NCI-H2227 treated with DMSO at 0.1 percent for 48 hours (cell line): Measurements from ENCODE around the gene PREP.
A peak's percentile ranks its signal among the peaks of the same experiment; 100 is the strongest.
"Not testable (repeated sequence)": the region's sequence is repeated elsewhere in the genome, so short reads cannot be mapped to it uniquely, and the experiment has no call there.

Experiments used
- DNase-seq: peaks from one replicate; lab custom pipeline; 2025; lab: John Stamatoyannopoulos, UW

PREP gene

DNA sequence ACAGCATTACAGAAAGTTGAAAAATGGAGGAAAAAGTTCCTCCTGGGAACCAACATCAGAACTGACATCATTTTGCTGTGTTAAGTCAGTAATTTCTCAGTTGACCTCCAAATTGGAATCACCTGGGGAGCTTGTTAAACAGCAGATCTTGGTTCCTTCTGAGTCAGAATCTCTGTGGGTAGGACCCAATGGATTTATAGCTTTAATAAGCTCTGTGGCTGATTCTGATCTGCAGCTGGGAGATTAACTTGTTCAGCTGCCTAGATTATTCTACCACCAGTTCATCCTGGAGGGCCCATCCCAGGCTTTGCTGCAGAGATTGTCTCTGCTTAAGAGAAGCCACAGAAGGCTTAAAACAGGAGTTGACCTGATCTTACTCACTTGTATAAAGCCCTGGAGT, 132.4 kb downstream of the PREP start:
- no peak for DNase-seq

DNA sequence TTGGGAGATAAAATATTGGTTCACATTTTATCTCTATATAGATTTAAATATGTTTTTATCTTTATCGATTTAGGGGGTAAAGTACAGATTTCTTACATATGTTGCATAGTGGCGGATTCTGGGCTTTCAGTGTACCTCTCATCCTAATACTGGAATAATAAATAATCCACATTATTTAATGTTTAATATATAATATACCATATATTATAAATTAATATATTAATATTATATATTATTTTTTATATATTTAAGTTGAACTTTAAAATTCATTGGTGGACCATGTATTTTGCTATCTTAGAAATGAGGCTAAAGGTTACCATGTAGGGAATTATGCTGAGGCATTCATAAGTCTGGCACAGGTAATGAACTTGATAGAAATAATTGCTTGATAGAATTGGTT, 133.5 kb downstream of the PREP start:
- DNase-seq: no peak

DNA sequence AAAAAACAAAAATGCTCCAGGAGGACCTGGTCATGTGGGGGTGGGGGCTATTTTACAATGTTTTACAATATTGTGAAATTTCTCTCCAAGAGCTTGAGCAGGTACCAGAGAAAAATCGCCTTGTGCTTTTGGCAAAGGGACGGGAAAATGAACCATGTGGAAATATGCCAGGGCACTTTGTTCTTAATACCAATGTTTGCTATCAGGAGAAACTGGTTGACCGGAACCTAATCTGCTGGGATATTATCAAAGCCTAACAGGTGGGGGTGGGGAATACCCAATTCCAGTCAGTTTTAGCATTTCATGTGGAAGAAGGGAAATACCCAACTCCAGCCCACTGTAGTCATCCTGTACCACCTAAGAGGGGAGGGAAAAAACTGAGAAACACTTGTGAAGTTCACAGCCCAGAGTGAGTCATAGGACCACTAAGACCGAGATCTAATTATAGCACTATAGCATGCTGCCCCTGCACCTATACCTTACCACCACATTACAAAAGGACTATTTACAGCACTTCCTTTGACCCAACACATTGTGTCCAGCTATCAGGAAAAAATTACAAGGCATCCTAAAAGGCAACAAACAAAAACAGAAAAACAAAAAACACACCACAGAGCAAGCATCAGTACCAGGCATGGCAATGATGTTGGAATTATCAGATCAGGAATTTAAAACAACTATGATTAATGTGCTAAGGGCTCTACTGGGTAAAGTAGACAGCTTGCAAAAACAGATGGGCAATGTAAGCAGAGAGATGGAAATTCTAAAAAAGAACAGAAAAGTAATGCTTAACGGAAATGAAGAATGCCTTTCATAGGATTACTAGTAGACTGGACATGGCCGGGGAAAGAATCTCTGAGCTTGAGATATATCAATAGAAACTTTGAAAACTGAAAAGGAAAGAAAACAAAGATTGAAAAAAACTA, 138.9 kb downstream of the PREP start:
- no peak for DNase-seq

DNA sequence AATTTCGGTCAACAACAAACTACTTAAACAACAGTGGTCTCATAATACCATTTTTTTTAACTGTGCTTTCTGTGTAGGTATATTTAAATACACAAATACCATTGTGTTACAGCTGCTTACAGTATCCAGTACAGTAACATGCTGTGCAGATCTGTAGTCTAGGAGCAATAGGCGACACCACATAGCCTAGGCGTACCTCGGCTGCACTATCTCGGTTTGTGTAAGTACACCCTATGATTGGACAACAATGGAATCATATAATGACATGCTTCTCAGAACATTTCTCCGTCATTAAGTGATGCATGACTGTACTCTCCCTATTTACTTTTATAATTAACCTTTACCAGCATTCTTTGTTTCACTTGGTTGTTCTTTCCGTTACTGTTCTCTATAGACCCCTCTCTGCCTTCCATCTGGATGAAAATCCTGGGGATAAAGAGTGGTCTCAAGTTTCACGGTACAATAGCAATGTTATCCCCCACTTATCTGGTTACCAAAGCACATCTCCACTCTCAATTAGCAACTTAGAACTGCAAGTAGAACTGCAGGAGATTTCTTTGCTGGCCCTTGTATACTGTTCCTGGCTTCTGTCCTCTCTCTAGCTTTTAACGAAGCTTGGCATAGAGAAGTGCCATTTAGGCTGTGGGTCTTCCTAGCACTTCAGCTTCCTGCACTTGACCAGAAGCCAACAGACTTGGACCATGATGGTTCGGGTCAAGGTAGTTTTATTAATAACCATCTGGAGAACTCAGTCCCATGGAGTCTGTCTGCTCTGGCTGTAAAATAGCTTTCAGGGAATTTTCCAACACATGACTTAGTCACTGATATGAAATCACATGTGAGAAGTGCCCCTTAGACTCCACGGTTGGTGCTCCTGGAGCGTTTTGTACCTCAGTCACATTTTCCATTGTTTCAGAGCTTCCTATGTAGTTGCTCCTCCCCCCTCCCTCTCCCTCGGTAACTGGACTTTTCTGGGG, 142.7 kb downstream of the PREP start:
- peak; percentile 54 for DNase-seq

DNA sequence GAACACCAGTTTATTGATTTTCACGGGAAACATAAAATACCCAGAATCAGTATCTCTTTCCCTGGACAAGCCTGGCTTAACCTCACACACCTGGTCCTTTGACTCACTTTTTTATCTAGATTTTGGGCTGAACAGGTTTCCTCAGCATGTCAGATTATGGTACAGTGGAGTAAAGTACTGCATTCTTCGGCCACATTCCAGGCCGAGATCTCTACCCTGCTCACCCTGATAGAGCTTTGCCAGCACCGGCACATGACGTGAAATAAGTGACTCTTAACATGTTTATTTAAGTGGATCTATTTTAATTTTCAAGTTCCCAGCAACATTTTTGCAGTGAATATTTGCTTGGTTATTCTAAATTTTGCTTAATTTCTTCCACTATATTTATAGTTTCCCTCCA, 144.1 kb downstream of the PREP start:
- DNase-seq: no peak

DNA sequence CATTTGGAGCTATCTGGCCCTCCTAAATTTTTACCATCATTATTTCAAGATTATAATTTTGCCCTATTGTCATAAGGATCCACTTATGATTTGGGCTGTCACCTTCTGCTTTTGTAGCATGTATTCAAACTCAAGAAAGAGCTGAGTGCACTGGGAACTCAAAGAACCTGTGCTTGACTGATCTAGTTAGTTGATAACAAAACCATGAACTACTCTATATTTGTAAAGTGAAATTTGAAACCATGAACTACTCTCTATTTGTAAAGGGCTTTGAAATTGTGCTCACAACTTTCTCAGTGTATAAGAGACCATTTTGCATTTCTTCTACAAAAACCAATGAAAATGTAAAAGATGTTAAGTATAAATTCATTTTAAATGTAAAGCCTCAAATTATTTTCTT, 145.5 kb downstream of the PREP start:
- no peak for DNase-seq

DNA sequence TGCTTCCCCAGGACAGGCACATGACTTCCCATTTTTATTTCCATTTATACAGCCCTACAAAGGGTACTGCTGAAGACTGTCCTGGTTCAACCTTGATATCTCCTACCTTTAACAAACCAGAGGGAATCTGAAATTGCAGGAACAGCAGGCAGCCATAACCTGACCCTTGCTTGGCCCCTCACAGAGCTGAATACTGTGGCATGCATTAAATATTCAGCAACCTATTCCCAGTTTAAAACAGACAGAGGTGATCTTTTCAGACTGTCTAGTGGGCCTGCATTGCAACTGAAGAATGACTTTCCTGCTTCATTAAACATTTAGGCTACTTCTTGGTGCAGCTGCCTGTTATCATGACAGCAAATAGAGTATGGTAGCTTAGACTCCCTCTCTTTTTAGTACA, 146.3 kb downstream of the PREP start:
- DNase-seq: no peak

DNA sequence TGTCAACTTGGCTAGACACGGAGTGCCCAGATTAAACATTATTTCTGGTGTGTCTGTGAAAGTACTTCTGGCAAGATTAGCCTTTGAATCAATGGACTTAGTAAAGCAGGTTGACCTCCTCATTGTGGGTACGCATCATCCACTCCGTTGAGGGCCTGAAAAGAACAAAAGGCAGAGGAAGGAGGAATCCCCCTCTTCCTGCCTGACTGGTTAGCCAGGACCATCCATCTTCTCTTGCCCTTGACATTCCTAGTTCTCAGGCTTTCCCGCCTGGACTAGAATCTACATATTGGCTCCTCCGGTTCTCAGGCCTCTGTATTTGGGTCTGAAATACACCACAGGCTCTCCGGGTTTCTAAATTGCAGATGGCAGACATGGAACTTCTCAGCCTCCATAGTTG, 149.1 kb downstream of the PREP start:
- DNase-seq: no peak

DNA sequence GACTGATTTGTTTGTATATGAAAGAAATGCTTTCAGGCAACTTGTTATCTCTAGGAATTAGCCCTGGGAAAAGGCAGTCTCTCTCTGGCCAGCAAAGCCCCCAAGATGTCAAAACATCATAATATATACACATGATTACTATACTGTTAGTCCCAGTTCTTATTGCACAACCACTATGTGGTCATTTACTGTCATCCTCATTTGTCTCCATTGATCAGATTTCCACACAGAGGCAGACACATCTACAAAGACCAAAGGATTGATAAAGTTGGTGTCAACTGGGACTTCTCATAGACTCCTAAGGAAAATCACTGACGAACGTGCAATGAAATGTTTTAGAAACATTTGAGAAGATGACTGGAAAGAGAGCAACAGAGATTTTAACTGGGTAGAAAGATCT, 151.2 kb downstream of the PREP start:
- DNase-seq: no peak

DNA sequence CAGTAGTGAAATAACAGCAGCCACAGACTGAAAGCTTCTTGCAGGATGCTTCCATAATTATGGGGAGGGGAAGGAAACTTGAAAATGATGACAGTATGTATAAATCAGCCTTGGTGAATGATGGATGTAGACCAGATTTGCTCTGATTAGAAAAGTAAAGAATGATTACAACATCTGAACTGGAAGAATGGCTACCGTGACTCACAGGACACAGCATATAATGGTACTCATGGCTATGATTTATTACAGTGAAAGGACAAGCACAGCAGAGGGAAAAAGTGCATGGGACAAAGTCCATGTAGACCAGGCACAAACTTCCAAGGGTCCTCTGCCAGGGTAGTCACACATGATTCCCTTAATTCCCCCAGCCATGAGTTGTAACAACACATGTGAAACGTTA, 152.3 kb downstream of the PREP start:
- no peak for DNase-seq

DNA sequence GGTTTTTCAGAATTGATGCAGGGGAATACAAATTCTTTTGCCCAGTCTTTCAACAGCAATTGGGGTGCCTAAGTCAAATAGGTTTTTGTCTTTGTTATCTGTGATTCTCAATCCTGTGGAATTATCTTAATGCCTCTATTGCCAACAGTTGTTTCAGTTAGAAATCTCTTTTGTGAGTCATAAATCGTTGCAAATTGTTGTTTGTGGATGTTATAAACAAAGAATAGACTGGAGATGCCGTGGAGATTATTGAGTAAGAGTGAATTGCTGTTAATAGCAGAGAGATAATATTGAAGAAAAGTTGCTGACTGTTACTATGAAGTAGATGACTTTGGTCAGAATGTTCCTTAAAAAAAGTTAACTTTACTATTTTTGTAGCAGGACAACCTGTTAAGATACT, 159.4 kb downstream of the PREP start:
- no peak for DNase-seq

DNA sequence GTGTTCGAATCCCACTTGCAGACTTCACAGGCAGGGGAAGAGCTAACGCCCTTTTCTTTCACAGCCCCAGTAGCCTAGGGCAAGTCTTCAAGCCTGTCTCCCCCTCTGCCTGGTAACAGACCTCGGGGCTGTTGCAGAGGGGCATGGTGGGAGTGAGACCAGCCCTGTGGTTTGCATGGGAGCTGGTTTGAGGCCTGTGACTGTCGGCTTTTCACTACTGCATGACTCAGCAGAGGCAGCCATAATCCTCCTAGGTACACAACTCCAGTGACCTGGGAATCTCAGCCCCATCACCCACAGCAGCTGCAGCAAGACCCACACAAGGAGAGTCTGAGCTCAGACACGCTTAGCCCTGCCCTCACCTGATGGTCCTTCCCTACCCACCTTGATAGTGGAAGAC, 167.7 kb downstream of the PREP start:
- DNase-seq: no peak

DNA sequence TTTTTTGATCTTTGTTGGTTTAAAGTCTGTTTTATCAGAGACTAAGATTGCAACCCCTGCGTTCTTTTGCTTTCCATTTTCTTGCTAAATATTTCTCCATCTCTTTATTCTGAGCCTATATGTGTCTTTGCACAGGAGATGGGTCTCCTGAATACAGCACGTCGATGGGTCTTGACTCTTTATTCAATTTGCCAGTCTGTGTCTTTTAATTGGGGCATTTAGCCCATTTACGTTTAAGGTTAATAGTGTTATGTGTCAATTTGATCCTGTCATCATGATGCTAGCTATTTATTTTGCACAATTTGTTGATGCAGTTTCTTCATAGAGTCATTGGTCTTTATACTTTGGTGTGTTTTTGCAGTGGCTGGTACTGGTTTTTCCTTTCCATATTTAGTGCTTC, 171.1 kb downstream of the PREP start:
- DNase-seq: not testable (repeated sequence)
